DOHH2 (cell line): ENCODE measurements around the gene SDF2.

Source experiments
- H3F3A ChIP-seq: fragments of 200-600 bp; sonication (generic), shearing (Covaris generic); 2 replicates; pipeline ENCODE4 v1.6.0; 2016; ENCODE audit warnings: antibody characterized with exemption, mild to moderate bottlenecking; ENCODE audit not compliant: control insufficient read depth, insufficient read depth
- H3K27ac ChIP-seq: fragments of 200-600 bp; sonication (generic); 2 replicates; pipeline ENCODE4 v1.5.1; 2014; ENCODE audit warnings: low read depth, mild to moderate bottlenecking, low read length, moderate library complexity
- H3K27me3 ChIP-seq: fragments of 200-600 bp; sonication (generic); 2 replicates; pipeline ENCODE4 v1.6.1; 2014; ENCODE audit warnings: mild to moderate bottlenecking, low read length, mixed read lengths; ENCODE audit not compliant: control insufficient read depth
- H3K36me3 ChIP-seq: fragments of 200-600 bp; sonication (generic); 2 replicates; pipeline ENCODE4 v1.6.1; 2014; ENCODE audit warnings: mild to moderate bottlenecking, low read length, moderate library complexity, mixed read lengths; ENCODE audit not compliant: control insufficient read depth
- H3K4me1 ChIP-seq: fragments of 200-600 bp; sonication (generic); 2 replicates; pipeline ENCODE4 v1.6.1; 2014; ENCODE audit warnings: mild to moderate bottlenecking, low read length, mixed read lengths; ENCODE audit not compliant: control insufficient read depth
- H3K4me2 ChIP-seq: fragments of 200-600 bp; sonication (generic); 2 replicates; pipeline ENCODE4 v1.6.0; 2014; ENCODE audit warnings: mild to moderate bottlenecking, low read length, moderate library complexity
- H3K4me3 ChIP-seq: fragments of 200-600 bp; sonication (generic); 2 replicates; pipeline ENCODE4 v1.5.1; 2014; ENCODE audit warnings: mild to moderate bottlenecking, low read length, mixed read lengths
- H3K79me2 ChIP-seq: fragments of 200-600 bp; sonication (generic); 2 replicates; pipeline ENCODE4 v1.6.1; 2014; ENCODE audit warnings: mild to moderate bottlenecking, low read length, mixed read lengths; ENCODE audit not compliant: control insufficient read depth
- H3K9me2 ChIP-seq: fragments of 200-600 bp; sonication (generic); replicated peaks from 2 replicates; pipeline ENCODE4 v1.6.1; 2014; ENCODE audit warnings: mild to moderate bottlenecking, low read length, mixed read lengths; ENCODE audit not compliant: control insufficient read depth
- H3K9me3 ChIP-seq: fragments of 200-600 bp; sonication (generic); 2 replicates; pipeline ENCODE4 v1.6.1; 2014; ENCODE audit warnings: antibody characterized with exemption, low read length, mixed read lengths; ENCODE audit not compliant: control insufficient read depth, insufficient read depth
- H4K20me1 ChIP-seq: fragments of 200-600 bp; sonication (generic); 2 replicates; pipeline ENCODE4 v1.6.0; 2014; ENCODE audit warnings: low read depth, mild to moderate bottlenecking, antibody characterized with exemption, low read length, moderate library complexity; ENCODE audit not compliant: control insufficient read depth, insufficient read depth
- EZH2phosphoT487 ChIP-seq: fragments of 200-600 bp; sonication (generic); IDR thresholded peaks from 2 replicates; pipeline ENCODE4 v1.6.1; 2017; ENCODE audit warnings: borderline replicate concordance, mild to moderate bottlenecking, antibody characterized with exemption, low read length, moderate library complexity, mixed read lengths
- TF ChIP-seq, protein P1 (sequence below): fragments of 200-600 bp; sonication (generic); IDR thresholded peaks from one replicate; pipeline ENCODE4 v1.5.1; 2014; ENCODE audit warnings: antibody characterized with exemption, mild to moderate bottlenecking, low read depth, low read length; ENCODE audit not compliant: poor library complexity, severe bottlenecking

The SDF2 gene

DNA sequence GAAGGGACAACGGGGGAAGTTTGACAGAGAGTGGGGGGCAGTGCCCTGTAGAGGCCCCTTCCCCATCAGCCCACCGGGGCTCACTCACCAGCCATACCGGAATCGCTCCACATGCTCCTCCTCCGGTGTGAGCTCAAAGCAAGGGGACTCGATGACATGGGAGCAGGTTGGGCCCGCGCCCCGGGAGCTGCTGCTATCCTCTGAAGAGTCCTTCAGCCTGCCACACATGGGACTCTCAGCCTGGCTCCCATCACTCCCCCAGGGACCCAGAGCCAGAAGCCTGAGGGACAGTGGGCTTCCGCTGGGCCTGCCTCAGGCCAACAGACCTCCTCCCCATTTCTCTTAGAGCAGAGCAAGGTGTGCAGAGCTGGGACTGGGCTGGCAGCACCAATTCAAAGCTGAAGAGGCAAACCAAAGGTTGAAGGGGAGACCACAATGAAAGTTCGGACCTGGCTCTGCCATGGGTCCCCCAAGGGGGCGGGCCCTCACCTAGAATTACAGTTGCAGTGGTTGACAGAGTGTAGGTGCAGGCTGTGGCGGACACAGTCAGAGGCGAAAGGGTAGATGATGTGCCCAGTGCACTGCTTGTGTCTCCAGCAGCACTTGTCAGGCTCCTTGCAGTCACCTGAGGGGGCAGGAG lies 42.6 kb upstream of the SDF2 start:
- no peak overlapping the region for H3K4me3 ChIP-seq
- peaks cover 10% of the 10 kb centered on the region for H3F3A ChIP-seq
- no peak overlapping the region for H3K4me2 ChIP-seq
- H3K9me2 ChIP-seq, result no peaks in the 10 kb centered on the region
- no peaks in the 10 kb centered on the region for H4K20me1 ChIP-seq
- no peaks in the 10 kb centered on the region for H3K9me3 ChIP-seq
- no peaks in the 10 kb centered on the region for H3K4me1 ChIP-seq
- no peak overlapping the region for H3K27ac ChIP-seq
- H3K36me3 ChIP-seq, result peaks cover 57% of the 10 kb centered on the region
- no peaks in the 10 kb centered on the region for H3K27me3 ChIP-seq
- H3K79me2 ChIP-seq, result no peaks in the 10 kb centered on the region
- TF ChIP-seq, protein P1, sequence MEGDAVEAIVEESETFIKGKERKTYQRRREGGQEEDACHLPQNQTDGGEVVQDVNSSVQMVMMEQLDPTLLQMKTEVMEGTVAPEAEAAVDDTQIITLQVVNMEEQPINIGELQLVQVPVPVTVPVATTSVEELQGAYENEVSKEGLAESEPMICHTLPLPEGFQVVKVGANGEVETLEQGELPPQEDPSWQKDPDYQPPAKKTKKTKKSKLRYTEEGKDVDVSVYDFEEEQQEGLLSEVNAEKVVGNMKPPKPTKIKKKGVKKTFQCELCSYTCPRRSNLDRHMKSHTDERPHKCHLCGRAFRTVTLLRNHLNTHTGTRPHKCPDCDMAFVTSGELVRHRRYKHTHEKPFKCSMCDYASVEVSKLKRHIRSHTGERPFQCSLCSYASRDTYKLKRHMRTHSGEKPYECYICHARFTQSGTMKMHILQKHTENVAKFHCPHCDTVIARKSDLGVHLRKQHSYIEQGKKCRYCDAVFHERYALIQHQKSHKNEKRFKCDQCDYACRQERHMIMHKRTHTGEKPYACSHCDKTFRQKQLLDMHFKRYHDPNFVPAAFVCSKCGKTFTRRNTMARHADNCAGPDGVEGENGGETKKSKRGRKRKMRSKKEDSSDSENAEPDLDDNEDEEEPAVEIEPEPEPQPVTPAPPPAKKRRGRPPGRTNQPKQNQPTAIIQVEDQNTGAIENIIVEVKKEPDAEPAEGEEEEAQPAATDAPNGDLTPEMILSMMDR, result no peak
- no peak for TF ChIP-seq EZH2phosphoT487

DNA sequence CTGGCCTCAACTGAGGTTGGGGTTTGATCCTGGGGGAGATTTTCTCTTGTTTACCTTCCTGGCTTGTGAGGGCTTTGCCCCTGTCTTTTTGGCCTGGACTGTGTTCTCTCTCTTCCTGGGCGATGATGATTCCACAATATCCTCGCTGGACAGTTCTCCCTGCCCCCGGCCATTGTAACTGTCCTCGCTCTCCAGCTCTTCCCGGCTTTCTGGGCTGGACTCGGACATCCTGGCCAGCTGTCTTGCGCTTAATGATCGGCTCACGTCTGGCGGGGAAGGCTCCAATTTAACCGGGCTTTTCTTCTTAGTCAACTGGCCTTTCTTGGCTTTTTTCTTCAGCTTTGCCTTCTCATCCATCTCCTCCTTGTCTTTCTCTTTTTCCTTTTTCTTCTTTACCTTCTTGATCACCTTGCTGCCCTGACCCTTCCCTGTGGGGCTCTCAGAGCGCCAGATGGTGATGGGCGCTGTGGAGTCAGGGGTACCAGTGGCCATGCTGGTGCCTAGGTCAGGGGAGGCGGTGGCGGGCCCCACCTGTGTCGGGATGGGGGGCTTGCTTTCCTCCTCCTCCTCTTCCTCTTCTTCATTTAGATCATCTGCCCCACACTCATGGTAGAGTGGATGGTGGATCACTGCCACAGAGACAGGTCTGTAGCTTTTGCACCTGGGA lies 42.0 kb upstream of the SDF2 start:
- Histone ChIP-seq H3K4me2 (no peak overlapping the region), H3F3A (peaks cover 10% of the 10 kb centered on the region), H3K4me3 (no peak overlapping the region), H3K4me1 (no peaks in the 10 kb centered on the region), H3K36me3 (peaks cover 64% of the 10 kb centered on the region), H3K9me2 (no peaks in the 10 kb centered on the region), H3K27ac (no peak overlapping the region), H4K20me1 (no peaks in the 10 kb centered on the region), H3K9me3 (no peaks in the 10 kb centered on the region), H3K27me3 (no peaks in the 10 kb centered on the region), H3K79me2 (no peaks in the 10 kb centered on the region)
- TF ChIP-seq EZH2phosphoT487, result no peak
- TF ChIP-seq, protein P1, result no peak

DNA sequence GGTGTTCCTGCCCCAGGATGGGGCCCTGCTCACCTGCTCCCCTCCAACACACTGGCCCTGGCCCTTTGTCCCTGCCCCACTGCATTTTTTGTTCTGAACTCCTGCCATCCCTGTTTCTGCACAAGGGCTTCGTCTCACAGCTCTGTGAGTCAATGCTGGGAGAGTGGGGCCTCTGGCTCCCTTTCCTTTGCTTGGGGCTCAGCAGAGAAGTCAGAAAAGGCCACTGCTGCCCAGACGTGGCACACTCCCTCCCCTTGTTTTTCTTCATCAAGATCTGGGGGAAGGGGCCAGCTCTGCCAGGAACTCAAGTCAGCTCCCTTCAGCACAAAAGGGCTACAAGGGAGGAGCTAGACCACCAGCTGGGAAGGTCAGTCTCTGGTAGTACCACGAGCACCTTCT lies 41.0 kb upstream of the SDF2 start:
- Histone ChIP-seq H3K4me2 (no peak overlapping the region), H3K4me1 (no peaks in the 10 kb centered on the region), H3K27me3 (no peaks in the 10 kb centered on the region), H3K79me2 (no peaks in the 10 kb centered on the region), H3K36me3 (peaks cover 73% of the 10 kb centered on the region), H3K4me3 (no peak overlapping the region), H3F3A (peaks cover 8% of the 10 kb centered on the region), H4K20me1 (no peaks in the 10 kb centered on the region), H3K9me3 (no peaks in the 10 kb centered on the region), H3K27ac (no peak overlapping the region), H3K9me2 (no peaks in the 10 kb centered on the region)
- TF ChIP-seq, protein P1, result no peak
- no peak for TF ChIP-seq EZH2phosphoT487
